ENCODE results near the gene PLCB1.

DNA sequence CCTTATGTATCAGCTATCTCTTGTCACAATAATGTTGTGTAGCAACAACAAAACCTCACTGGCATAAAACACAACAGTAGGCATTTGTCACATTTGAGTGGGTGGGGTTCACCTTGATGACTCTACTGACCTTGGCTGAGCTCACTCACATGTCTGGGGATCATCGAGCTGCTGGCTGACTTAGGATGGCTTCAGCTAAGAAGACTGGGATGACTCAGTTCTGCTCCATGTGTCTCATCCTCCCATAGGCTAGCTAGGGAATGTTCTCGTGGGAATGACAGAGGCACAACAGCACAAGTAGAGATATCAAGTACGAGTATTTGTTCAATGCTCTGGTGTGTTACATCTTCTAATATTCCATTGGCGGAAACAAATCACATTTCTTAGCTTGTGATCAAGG, 167.9 kb downstream of the PLCB1 start:
- TF ChIP-seq, protein P1, sequence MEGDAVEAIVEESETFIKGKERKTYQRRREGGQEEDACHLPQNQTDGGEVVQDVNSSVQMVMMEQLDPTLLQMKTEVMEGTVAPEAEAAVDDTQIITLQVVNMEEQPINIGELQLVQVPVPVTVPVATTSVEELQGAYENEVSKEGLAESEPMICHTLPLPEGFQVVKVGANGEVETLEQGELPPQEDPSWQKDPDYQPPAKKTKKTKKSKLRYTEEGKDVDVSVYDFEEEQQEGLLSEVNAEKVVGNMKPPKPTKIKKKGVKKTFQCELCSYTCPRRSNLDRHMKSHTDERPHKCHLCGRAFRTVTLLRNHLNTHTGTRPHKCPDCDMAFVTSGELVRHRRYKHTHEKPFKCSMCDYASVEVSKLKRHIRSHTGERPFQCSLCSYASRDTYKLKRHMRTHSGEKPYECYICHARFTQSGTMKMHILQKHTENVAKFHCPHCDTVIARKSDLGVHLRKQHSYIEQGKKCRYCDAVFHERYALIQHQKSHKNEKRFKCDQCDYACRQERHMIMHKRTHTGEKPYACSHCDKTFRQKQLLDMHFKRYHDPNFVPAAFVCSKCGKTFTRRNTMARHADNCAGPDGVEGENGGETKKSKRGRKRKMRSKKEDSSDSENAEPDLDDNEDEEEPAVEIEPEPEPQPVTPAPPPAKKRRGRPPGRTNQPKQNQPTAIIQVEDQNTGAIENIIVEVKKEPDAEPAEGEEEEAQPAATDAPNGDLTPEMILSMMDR (IDR thresholded peaks at IDR 0.05; ENCODE audit: borderline replicate concordance, extremely low read depth, low read length, poor library complexity, severe bottlenecking): no peak
- TF ChIP-seq EZH2 (IDR thresholded peaks at IDR 0.05; ENCODE audit: borderline replicate concordance, low read depth, low read length, severe bottlenecking): no peak
